Left ventricle myocardium inferior (tissue), 1 donor: ENCODE measurements around the gene FREM3. TPM values are rescaled to one million over a fixed set of nuclear protein-coding genes. Genes with fewer than 3 reads are reported as not detected.

Source experiments
- DNase-seq: peaks from one replicate; pipeline ENCODE4 v3.0.0-alpha.2; 2020
- H3K27ac ChIP-seq: fragments of 200-600 bp; replicated peaks from 2 replicates; pipeline ENCODE4 v1.8.0; 2021
- H3K27me3 ChIP-seq: fragments of 200-600 bp; 2 replicates; pipeline ENCODE4 v1.8.0; 2021; ENCODE audit warnings: low read depth
- H3K36me3 ChIP-seq: fragments of 200-600 bp; 2 replicates; pipeline ENCODE4 v1.8.0; 2021
- H3K4me1 ChIP-seq: fragments of 200-600 bp; 2 replicates; pipeline ENCODE4 v1.8.0; 2021
- H3K4me3 ChIP-seq: fragments of 200-600 bp; 2 replicates; pipeline ENCODE4 v1.8.0; 2021; ENCODE audit warnings: mild to moderate bottlenecking, moderate library complexity
- H3K9me3 ChIP-seq: fragments of 200-600 bp; replicated peaks from 2 replicates; pipeline ENCODE4 v1.8.0; 2021
- CTCF ChIP-seq: fragments of 200-600 bp; IDR thresholded peaks from 2 replicates; pipeline ENCODE4 v1.8.0; 2021; ENCODE audit warnings: antibody characterized with exemption, mild to moderate bottlenecking, borderline replicate concordance
- intact Hi-C: fragments of 100-400 bp; cut with micrococcal nuclease; formaldehyde crosslinking; loops from one replicate; pipeline ENCODE4 v1.11.0; 2022
- total RNA-seq: library from RNA; stranded (reverse); fragmentation: NEBNext Ultra II Directional; extraction: Animal tissue kit (Norgen Biotek cat#: 25700); gene quantifications from one replicate; pipeline ENCODE4 v1.2.1, GENCODE V29; 2021
- donor health status: DM: no; HTN: yes; CAD: no; lungs with severe emphysema.

Gene FREM3
- total RNA-seq, 1 donor from 2014 or later, result not detected

- intact Hi-C loops, result no loop called here
- H3K36me3 ChIP-seq, result no peaks in the 10 kb centered on the region
- TF ChIP-seq CTCF, result no peak
- H3K9me3 ChIP-seq, result peaks cover 19% of the 10 kb centered on the region
- H3K27me3 ChIP-seq, result no peaks in the 10 kb centered on the region
- H3K4me3 ChIP-seq, result no peak overlapping the region
- H3K4me1 ChIP-seq, result peaks cover 8% of the 10 kb centered on the region
- no peak for DNase-seq
- no peak overlapping the region for H3K27ac ChIP-seq
Observed at GRCh38 chr4:143581331-143581946, 119.0 kb downstream of the FREM3 start.

GRCh38 chr4:143575331-143575730, 125.1 kb downstream of the FREM3 start:
- Histone ChIP-seq H3K36me3 (no peaks in the 10 kb centered on the region), H3K27me3 (no peaks in the 10 kb centered on the region), H3K4me3 (no peak overlapping the region), H3K9me3 (no peaks in the 10 kb centered on the region), H3K4me1 (no peaks in the 10 kb centered on the region), H3K27ac (no peak overlapping the region)
- no peak for DNase-seq
- no peak for TF ChIP-seq CTCF
- intact Hi-C loops, result no loop called here

DNA sequence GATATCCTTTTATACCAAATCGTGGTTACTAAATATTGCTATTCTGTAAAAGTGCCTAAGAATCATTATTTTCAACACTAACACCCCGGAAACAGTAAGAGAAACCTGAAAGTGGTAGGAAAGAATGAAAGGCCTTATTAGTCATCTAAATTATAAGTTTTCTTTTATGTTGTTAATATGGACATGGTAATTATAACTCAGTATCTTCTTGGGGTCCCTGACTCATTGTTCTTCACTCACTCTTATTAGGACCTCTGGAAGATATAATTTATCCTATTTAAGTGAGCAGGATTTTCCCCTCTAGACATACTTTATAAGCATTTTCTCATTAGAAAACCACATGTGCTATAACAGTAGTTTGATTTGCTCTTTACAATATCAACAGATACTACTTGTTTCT, 136.0 kb downstream of the FREM3 start:
- Histone ChIP-seq H3K4me3 (no peak overlapping the region), H3K27me3 (no peaks in the 10 kb centered on the region), H3K4me1 (peaks cover 6% of the 10 kb centered on the region), H3K9me3 (peaks cover 10% of the 10 kb centered on the region), H3K36me3 (no peaks in the 10 kb centered on the region), H3K27ac (no peak overlapping the region)
- TF ChIP-seq CTCF, result no peak
- DNase-seq, result no peak
- intact Hi-C loops, result no loop called here

DNA sequence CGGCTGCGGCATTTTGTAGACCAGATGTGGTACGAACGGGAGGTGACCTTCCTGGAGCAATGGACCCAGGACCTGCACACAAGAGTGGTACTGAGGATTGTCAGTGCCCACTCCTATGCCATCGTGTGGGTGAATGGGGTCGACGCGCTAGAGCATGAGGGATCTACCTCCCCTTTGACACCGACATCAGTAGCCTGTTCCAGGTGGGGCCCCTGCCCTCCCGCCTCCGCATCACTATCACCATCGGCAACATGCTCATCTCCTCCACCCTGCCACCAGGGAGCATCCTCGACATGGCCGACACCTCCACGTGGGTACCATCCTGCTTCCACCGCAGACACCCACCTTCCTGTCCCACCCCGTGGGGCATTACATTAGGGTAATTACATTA, 140.7 kb downstream of the FREM3 start:
- Histone ChIP-seq H3K36me3 (no peaks in the 10 kb centered on the region), H3K4me3 (peak overlapping the region; percentile 71), H3K27ac (peak overlapping the region; percentile 70), H3K4me1 (peaks cover 17% of the 10 kb centered on the region), H3K27me3 (no peaks in the 10 kb centered on the region), H3K9me3 (no peaks in the 10 kb centered on the region)
- intact Hi-C loops, result no loop called here
- no peak for TF ChIP-seq CTCF
- no peak for DNase-seq

DNA sequence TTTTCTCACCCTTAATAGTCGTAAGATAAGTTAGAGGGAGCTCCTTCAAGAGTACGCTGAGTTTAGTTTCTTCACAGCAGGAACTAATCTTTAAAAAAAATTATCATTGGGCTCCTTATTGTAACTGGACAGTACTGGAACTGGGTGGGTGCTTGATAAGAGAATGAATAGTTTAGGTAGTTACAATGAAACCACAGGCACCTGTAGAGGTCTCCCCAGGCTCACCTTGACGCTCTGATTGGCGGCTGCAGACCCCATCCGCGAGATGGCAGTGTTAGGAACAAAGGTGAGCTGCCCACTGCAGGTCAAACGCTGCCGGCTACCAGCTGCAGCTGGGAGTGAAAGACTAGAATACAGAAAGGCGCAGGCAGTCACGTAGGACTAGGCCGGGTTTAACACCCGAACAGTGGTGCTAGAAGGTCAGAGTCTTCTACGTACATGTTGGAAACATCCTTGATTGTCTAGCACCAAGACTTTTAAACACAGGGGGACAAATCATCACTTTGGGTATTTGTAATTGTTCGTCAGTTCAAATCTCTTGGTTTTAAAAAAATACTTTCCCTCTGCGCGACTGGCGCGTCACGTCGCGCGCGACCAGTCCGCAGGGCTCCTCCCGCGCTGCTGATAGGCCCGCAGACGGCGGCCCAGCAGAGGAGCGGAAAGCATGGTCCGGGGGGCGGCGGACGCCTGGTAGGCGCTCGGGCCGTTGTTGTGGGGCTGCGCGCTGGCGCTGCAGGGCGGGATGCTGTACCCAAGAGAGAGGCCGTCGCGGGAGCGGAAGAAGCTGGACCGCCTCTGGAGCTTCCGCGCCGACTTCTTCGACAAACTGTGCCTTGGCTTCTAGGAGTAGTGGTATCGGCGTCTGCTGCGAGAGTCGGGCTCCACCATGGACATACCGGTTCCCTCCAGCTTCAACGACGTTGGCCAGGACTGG, 141.4 kb downstream of the FREM3 start:
- intact Hi-C loops, result no loop called here

More for the DNA sequence above, 141.4 kb downstream of the FREM3 start:
- Histone ChIP-seq H3K9me3 (no peaks in the 10 kb centered on the region), H3K27ac (peak overlapping the region; percentile 70), H3K4me3 (peak overlapping the region; percentile 71), H3K4me1 (peaks cover 17% of the 10 kb centered on the region), H3K36me3 (peaks cover under 1% of the 10 kb centered on the region), H3K27me3 (no peaks in the 10 kb centered on the region)
- peak; percentile 69 for TF ChIP-seq CTCF
- peak; percentile 54 for DNase-seq
